Testis (tissue), 2 donors: ENCODE data around the gene FIBIN.

Experiments
- CTCF ChIP-seq, 3 experiments: fragments of 450-650 bp in 2 of 3; fragments of 200-600 bp in 1 of 3; sonication (generic) in 1 of 3; IDR thresholded peaks; one replicate each; pipeline ENCODE4 v1.5.1; 2016 to 2019; ENCODE audit warnings: antibody characterized with exemption in 3 of 3, mild to moderate bottlenecking in 2 of 3, moderate library complexity in 1 of 3
- POLR2A ChIP-seq: fragments of 450-650 bp; IDR thresholded peaks from one replicate; pipeline ENCODE4 v1.6.1; 2017; ENCODE audit warnings: antibody characterized with exemption, mild to moderate bottlenecking, moderate library complexity

- TF ChIP-seq CTCF (IDR thresholded peaks at IDR 0.05) (no peak), POLR2A (no peak)
Measured at GRCh38 chr11:26994631-26995095, 751 bp downstream of the FIBIN start.
